H1 (cell line): ENCODE results near the gene CPSF4L. TPM values are rescaled to one million over a fixed set of nuclear protein-coding genes. Genes with fewer than 3 reads are reported as not detected.

Source experiments
- CTCF ChIA-PET: fragments of 300-600 bp; sonication (Branson Sonifier 250); formaldehyde crosslinking; loops from one replicate; lab custom pipeline; 2021; ENCODE audit not compliant: partially characterized antibody; lab: Charles Lee
- POLR2A ChIA-PET: fragments of 300-600 bp; sonication (Branson Sonifier 250); formaldehyde crosslinking; loops from one replicate; lab custom pipeline; 2021; ENCODE audit warnings: inconsistent platforms; ENCODE audit not compliant: partially characterized antibody; lab: Charles Lee
- DNase-seq, 2 experiments: peaks; one replicate each; pipeline versions ENCODE4 v3.0.0 to v3.0.0-alpha.2; 2010 to 2022; ENCODE audit warnings: low spot score in 2 of 2, low read depth in 1 of 2, mixed read lengths in 1 of 2
- FAIRE-seq: peaks from 2 replicates; lab custom pipeline; 2011; peaks lifted over from hg19 to GRCh38; lab: Jason Lieb, UNC
- H2AFZ ChIP-seq: 2 replicates; pipeline ENCODE4 v1.8.1; 2012; ENCODE audit warnings: low read length, inconsistent platforms
- H2AK5ac ChIP-seq: 2 replicates; pipeline ENCODE4 v1.6.1; 2013; ENCODE audit warnings: low read depth, low read length
- H2BK120ac ChIP-seq: replicated peaks from 2 replicates; pipeline ENCODE3; 2013; ENCODE audit warnings: low read depth, low read length, inconsistent platforms
- H2BK12ac ChIP-seq: 2 replicates; pipeline ENCODE4 v1.6.1; 2013; ENCODE audit warnings: low read depth, low read length
- H2BK15ac ChIP-seq: 2 replicates; pipeline ENCODE4 v1.6.1; 2013; ENCODE audit warnings: low read length
- H2BK20ac ChIP-seq: 2 replicates; pipeline ENCODE4 v1.6.1; 2013; ENCODE audit warnings: low read length
- H2BK5ac ChIP-seq: 2 replicates; pipeline ENCODE4 v1.6.1; 2013; ENCODE audit warnings: low read depth, low read length
- H3K14ac ChIP-seq: 2 replicates; pipeline ENCODE4 v1.6.1; 2013; ENCODE audit warnings: inconsistent platforms; ENCODE audit not compliant: insufficient read length
- H3K18ac ChIP-seq: 2 replicates; pipeline ENCODE4 v1.6.1; 2013; ENCODE audit warnings: low read length; ENCODE audit errors: extremely low read depth
- H3K23ac ChIP-seq: 2 replicates; pipeline ENCODE4 v1.6.1; 2013; ENCODE audit warnings: inconsistent platforms; ENCODE audit not compliant: insufficient read length
- H3K23me2 ChIP-seq: 2 replicates; pipeline ENCODE4 v1.6.1; 2013; ENCODE audit warnings: low read depth, low read length
- H3K27ac ChIP-seq: 2 replicates; pipeline ENCODE4 v1.6.1; 2011; ENCODE audit warnings: low read depth, low read length, inconsistent platforms
- H3K27me3 ChIP-seq, 4 experiments: replicated peaks in 1 of 4; 1 replicate in 1 of 4; 2 replicates in 3 of 4; pipeline versions ENCODE4 v1.6.1 to v1.8.1; 2011 to 2013; ENCODE audit warnings: low read length in 3 of 4, mild to moderate bottlenecking in 3 of 4, inconsistent platforms in 2 of 4, mixed read lengths in 2 of 4, moderate library complexity in 1 of 4; ENCODE audit not compliant: control insufficient read depth in 3 of 4, insufficient read depth in 3 of 4; ENCODE audit errors: extremely low read depth in 1 of 4
- H3K36me3 ChIP-seq, 4 experiments: 2 replicates each; pipeline versions ENCODE4 v1.6.1 to v1.8.1; 2011 to 2013; ENCODE audit warnings: mild to moderate bottlenecking in 4 of 4, low read length in 3 of 4, moderate library complexity in 2 of 4, control low read depth in 1 of 4, inconsistent platforms in 1 of 4; ENCODE audit not compliant: insufficient read depth in 4 of 4, control insufficient read depth in 2 of 4
- H3K4ac ChIP-seq: replicated peaks from 2 replicates; pipeline ENCODE3; 2013; ENCODE audit warnings: low read length, low read depth, mixed read lengths, inconsistent platforms; ENCODE audit not compliant: insufficient read length
- H3K4me1 ChIP-seq, 4 experiments: replicated peaks in 1 of 4; 1 replicate in 1 of 4; 2 replicates in 3 of 4; pipeline versions ENCODE4 v1.6.1 to v1.8.1; 2011 to 2013; ENCODE audit warnings: low read length in 3 of 4, inconsistent platforms in 2 of 4, mixed read lengths in 1 of 4; ENCODE audit not compliant: insufficient read depth in 4 of 4, control insufficient read depth in 3 of 4
- H3K4me2 ChIP-seq, 2 experiments: 2 replicates each; pipeline versions ENCODE4 v1.6.1 to v1.8.1; 2011 to 2013; ENCODE audit warnings: low read depth in 2 of 2, low read length in 2 of 2, control low read depth in 1 of 2, inconsistent platforms in 1 of 2, mild to moderate bottlenecking in 1 of 2; ENCODE audit not compliant: insufficient read depth in 1 of 2
- H3K4me3 ChIP-seq, 4 experiments: fragments of 200-600, 300-600 bp in 1 of 4; sonication (generic), shearing (Covaris generic), sonication (Bioruptor Twin) in 1 of 4; 2 replicates each; pipeline versions ENCODE4 v1.5.1 to v1.8.1; 2011 to 2016; ENCODE audit warnings: low read length in 4 of 4, low read depth in 3 of 4, control low read depth in 2 of 4, inconsistent platforms in 2 of 4, mild to moderate bottlenecking in 2 of 4, mixed read lengths in 1 of 4, moderate library complexity in 1 of 4; ENCODE audit not compliant: insufficient read depth in 2 of 4; ENCODE audit errors: extremely low read depth in 1 of 4
- H3K56ac ChIP-seq: replicated peaks from 2 replicates; pipeline ENCODE3; 2013; ENCODE audit warnings: low read depth, mild to moderate bottlenecking, mixed read lengths, low read length, inconsistent platforms; ENCODE audit not compliant: insufficient read length
- H3K79me1 ChIP-seq: 2 replicates; pipeline ENCODE4 v1.6.1; 2013; ENCODE audit warnings: low read depth, low read length, control low read depth
- H3K79me2 ChIP-seq, 2 experiments: 2 replicates each; pipeline versions ENCODE4 v1.6.1 to v1.8.1; 2012 to 2013; ENCODE audit warnings: low read length in 2 of 2, mild to moderate bottlenecking in 2 of 2, inconsistent platforms in 1 of 2; ENCODE audit not compliant: insufficient read depth in 2 of 2, control insufficient read depth in 1 of 2
- H3K9ac ChIP-seq, 4 experiments: replicated peaks in 1 of 4; 1 replicate in 1 of 4; 2 replicates in 3 of 4; pipeline versions ENCODE4 v1.6.1 to v1.8.1; 2011 to 2013; ENCODE audit warnings: low read depth in 3 of 4, low read length in 3 of 4, control low read depth in 2 of 4, mild to moderate bottlenecking in 2 of 4, moderate library complexity in 2 of 4, inconsistent platforms in 1 of 4; ENCODE audit errors: extremely low read depth in 1 of 4
- H3K9me3 ChIP-seq, 2 experiments: 2 replicates each; pipeline versions ENCODE4 v1.6.1 to v1.8.1; 2012 to 2013; ENCODE audit warnings: mild to moderate bottlenecking in 2 of 2, moderate library complexity in 2 of 2, control low read depth in 1 of 2, inconsistent platforms in 1 of 2, low read depth in 1 of 2, low read length in 1 of 2, mixed read lengths in 1 of 2; ENCODE audit not compliant: insufficient read depth in 2 of 2
- H4K20me1 ChIP-seq, 2 experiments: replicated peaks in 1 of 2; 2 replicates each; pipeline versions ENCODE3 to v1.8.1; 2011 to 2013; ENCODE audit warnings: inconsistent platforms in 2 of 2, low read length in 2 of 2, mild to moderate bottlenecking in 1 of 2; ENCODE audit not compliant: insufficient read depth in 2 of 2, control insufficient read depth in 1 of 2
- H4K5ac ChIP-seq: 2 replicates; pipeline ENCODE4 v1.6.1; 2013; ENCODE audit warnings: low read length, low read depth, mixed read lengths, inconsistent platforms; ENCODE audit not compliant: insufficient read length
- H4K8ac ChIP-seq: 2 replicates; pipeline ENCODE4 v1.8.0; 2013; ENCODE audit warnings: mild to moderate bottlenecking, moderate library complexity, low read length, inconsistent platforms; ENCODE audit not compliant: insufficient read depth; ENCODE audit errors: extremely low read depth
- H4K91ac ChIP-seq: replicated peaks from 2 replicates; pipeline ENCODE3; 2013; ENCODE audit warnings: low read length, mixed read lengths, inconsistent platforms; ENCODE audit not compliant: insufficient read length
- ASH2L ChIP-seq: fragments of 200-600, 300-600 bp; sonication (generic); IDR thresholded peaks from one replicate; pipeline ENCODE4 v1.7.1; 2017; ENCODE audit warnings: low read length
- BCL11A ChIP-seq, 2 experiments: IDR thresholded peaks; one replicate each; pipeline ENCODE4 v1.6.1; 2011; ENCODE audit warnings: low read depth in 2 of 2, low read length in 2 of 2, mild to moderate bottlenecking in 2 of 2
- CBX5 ChIP-seq: fragments of 300-800, 300-1000 bp; sonication (generic); IDR thresholded peaks from 2 replicates; pipeline ENCODE4 v1.7.1; 2016; ENCODE audit warnings: antibody characterized with exemption, low read length, low read depth
- CEBPB ChIP-seq: IDR thresholded peaks from 2 replicates; pipeline ENCODE4 v1.6.1; 2012; ENCODE audit warnings: low read depth, low read length
- CHD1 ChIP-seq: IDR thresholded peaks from 2 replicates; pipeline ENCODE4 v1.6.1; 2012; ENCODE audit warnings: low read depth, low read length, improper control_type of control experiment
- EGR1 ChIP-seq: IDR thresholded peaks from 2 replicates; pipeline ENCODE4 v1.6.1; 2011; ENCODE audit warnings: low read depth, low read length, borderline replicate concordance
- EP300 ChIP-seq, 2 experiments: IDR thresholded peaks; 1 replicate in 1 of 2; 2 replicates in 1 of 2; pipeline ENCODE4 v1.6.1; 2011 to 2012; ENCODE audit warnings: low read depth in 2 of 2, low read length in 2 of 2, mild to moderate bottlenecking in 2 of 2, borderline replicate concordance in 1 of 2, inconsistent platforms in 1 of 2, moderate library complexity in 1 of 2
- JUN ChIP-seq: IDR thresholded peaks from 2 replicates; pipeline ENCODE4 v1.6.1; 2011; ENCODE audit warnings: low read depth, mild to moderate bottlenecking, improper control_type of control experiment, low read length
- MAFK ChIP-seq: IDR thresholded peaks from 2 replicates; pipeline ENCODE4 v1.6.1; 2012; ENCODE audit warnings: low read depth, mild to moderate bottlenecking, improper control_type of control experiment, low read length
- PHF8 ChIP-seq: fragments of 200-600 bp; sonication (generic); conservative IDR thresholded peaks from 2 replicates; pipeline ENCODE4 v1.7.1; 2012; ENCODE audit warnings: low read depth, mild to moderate bottlenecking, inconsistent platforms, low read length, moderate library complexity
- POLR2A ChIP-seq, 2 experiments: IDR thresholded peaks; 1 replicate in 1 of 2; 2 replicates in 1 of 2; pipeline ENCODE4 v1.6.1; 2011; ENCODE audit warnings: low read depth in 2 of 2, low read length in 2 of 2, mild to moderate bottlenecking in 2 of 2; ENCODE audit errors: control extremely low read depth in 1 of 2
- RAD21 ChIP-seq, 2 experiments: IDR thresholded peaks in 1 of 2; conservative IDR thresholded peaks in 1 of 2; 2 replicates each; pipeline ENCODE4 v1.6.1; 2011; ENCODE audit warnings: low read depth in 2 of 2, low read length in 2 of 2, improper control_type of control experiment in 1 of 2, inconsistent platforms in 1 of 2, mild to moderate bottlenecking in 1 of 2, moderate library complexity in 1 of 2
- RBBP5 ChIP-seq: IDR thresholded peaks from 2 replicates; pipeline ENCODE4 v1.7.1; 2012; ENCODE audit warnings: low read depth, mild to moderate bottlenecking, inconsistent platforms, low read length, moderate library complexity, borderline replicate concordance
- WGBS, 2 experiments: shearing (Covaris generic) in 1 of 2; methylation state at CpG; one replicate each; pipeline versions ENCODE4 v1.1.6 to v1.1.7; 2013 to 2015; ENCODE audit warnings: low lambda C conversion rate in 2 of 2, mixed read lengths in 2 of 2, inconsistent platforms in 1 of 2, low coverage in 1 of 2, missing lambda C conversion rate in 1 of 2; ENCODE audit not compliant: insufficient replicate concordance in 2 of 2, insufficient coverage in 1 of 2, insufficient read length in 1 of 2; ENCODE audit errors: extremely low coverage in 1 of 2, missing lambda C conversion rate in 1 of 2; 5-methylcytosine and 5-hydroxymethylcytosine counted together
- polyA plus RNA-seq, 7 experiments: library from polyadenylated mRNA; depleted of rRNA in 3 of 7; stranded (reverse) in 5 of 7; unstranded in 2 of 7; fragments of >200 nt in 5 of 7; fragments of 200-250 nt in 2 of 7; gene quantifications; 1 replicate in 5 of 7; 2 replicates in 1 of 7; 4 replicates in 1 of 7; pipeline versions ENCODE4 v1.2.1 to v1.2.3, GENCODE V29; 2011 to 2013; ENCODE audit warnings: missing spikeins in 2 of 7, mixed read lengths in 2 of 7
- total RNA-seq: library from RNA; stranded (reverse); fragmentation: NEBNext Ultra II Directional; extraction: Animal tissue kit (Norgen Biotek cat#: 25700); gene quantifications from 2 replicates; pipeline ENCODE4 v1.2.1, GENCODE V29; 2021

The CPSF4L gene
- total and polyA plus RNA-seq, 2 of the 8 experiments (the other 6 are each of a cell fraction or from before 2014, with no cell fraction given): not detected

- Histone ChIP-seq H2BK5ac (no peak overlapping the region), H2BK12ac (no peak overlapping the region), H3K4ac (no peak overlapping the region), H3K4me3 (no peak overlapping the region), H3K14ac (no peak overlapping the region), H2BK20ac (no peak overlapping the region), H3K23me2 (no peaks in the 10 kb centered on the region), H2AK5ac (no peak overlapping the region), H3K27ac (no peak overlapping the region), H3K4me2 (no peak overlapping the region), H2BK120ac (no peak overlapping the region), H3K4me1 (no peaks in the 10 kb centered on the region), H4K91ac (no peak overlapping the region), H3K79me2 (no peaks in the 10 kb centered on the region), H3K27me3 (no peaks in the 10 kb centered on the region), H3K9ac (no peak overlapping the region), H3K9me3 (no peaks in the 10 kb centered on the region), H3K79me1 (peaks cover 2% of the 10 kb centered on the region; the same call in 1 of the 2 replicates), H3K56ac (no peak overlapping the region), H3K36me3 (peaks cover 21 to 68% (median 51%) of the 10 kb centered on the region in 4 experiments), H3K23ac (no peak overlapping the region), H4K20me1 (peaks cover 0 to 5% of the 10 kb centered on the region in 2 experiments), H2AFZ (no peak overlapping the region), H3K18ac (no peak overlapping the region), H4K8ac (no peak overlapping the region), H2BK15ac (no peak overlapping the region), H4K5ac (no peak overlapping the region)
- DNase-seq: no peak
- no peak for FAIRE-seq
- ChIA-PET POLR2A (no interaction called here), CTCF (interaction anchor here (1.5 kb wide), 1 partner anchor 16 kb away, joined by 5 read pairs; no protein-coding TSS in a partner anchor)
- WGBS, 2 experiments: 93% methylated on average over 7 of the region's 7 CpGs; no CpG with 5 or more reads in 1 of the 2 experiments
- no peak for TF ChIP-seq MAFK
- no peak for TF ChIP-seq CBX5
- no peak for TF ChIP-seq JUN
- TF ChIP-seq BCL11A (IDR thresholded peaks at IDR 0.05; ENCODE audit: low read depth in 2 of 2, low read length in 2 of 2): no peak
- TF ChIP-seq POLR2A (IDR thresholded peaks at IDR 0.05; ENCODE audit: control extremely low read depth in 1 of 2, low read depth in 2 of 2, low read length in 2 of 2): no peak; a peak in 1 of 3 replicates
- TF ChIP-seq RAD21 (IDR thresholded peaks at IDR 0.05 in 1 of 2, conservative IDR thresholded peaks at IDR 0.05 in 1 of 2; ENCODE audit: low read depth in 2 of 2, low read length in 2 of 2): no peak
- TF ChIP-seq PHF8: no peak
- TF ChIP-seq EP300 (IDR thresholded peaks at IDR 0.05; ENCODE audit: borderline replicate concordance in 1 of 2, low read depth in 2 of 2, low read length in 2 of 2): no peak
- no peak for TF ChIP-seq EGR1
- no peak for TF ChIP-seq CHD1
- TF ChIP-seq RBBP5: no peak
- TF ChIP-seq ASH2L: no peak
- no peak for TF ChIP-seq CEBPB
These were observed 62.8 kb downstream of the CPSF4L start for GRCh38 chr17:73198930-73199260.
